Peyer's patch (tissue), 4 donors: Measurements from ENCODE around the gene PBX2.

ENCODE experiments used
- POLR2A ChIP-seq, 2 donors: fragments of 450-650 bp; IDR thresholded peaks; one replicate each; pipeline ENCODE4 v1.5.1; 2017; ENCODE audit warnings: antibody characterized with exemption in 2 of 2, mild to moderate bottlenecking in 2 of 2, moderate library complexity in 2 of 2
- TF ChIP-seq, protein P1 (sequence below), 6 experiments: fragments of 450-650 bp in 4 of 6; fragments of 200-600 bp in 2 of 6; sonication (generic) in 1 of 6; IDR thresholded peaks; one replicate each; pipeline ENCODE4 v1.5.1; 2017 to 2019; ENCODE audit warnings: antibody characterized with exemption in 6 of 6, mild to moderate bottlenecking in 3 of 6, moderate library complexity in 1 of 6

DNA sequence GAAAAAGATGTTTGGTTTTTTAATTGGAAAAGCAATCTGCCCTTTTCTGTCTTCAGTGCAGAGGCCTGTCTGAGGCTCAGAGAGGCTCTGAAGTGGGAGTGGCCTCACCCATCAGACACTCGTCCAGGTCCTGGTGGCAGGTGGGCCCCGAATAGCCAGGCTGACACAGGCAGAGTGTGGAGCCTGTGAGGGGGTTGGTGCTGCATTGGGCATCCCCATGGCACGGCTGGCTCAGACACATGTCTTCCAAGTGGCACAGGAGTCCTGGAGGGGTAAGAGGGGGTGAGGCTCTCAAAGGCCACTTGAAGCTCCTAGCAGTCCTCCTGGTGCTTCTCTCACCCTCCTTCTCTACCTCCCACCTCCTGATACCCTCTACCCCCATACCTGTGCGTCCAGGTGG is 30.0 kb upstream of the PBX2 start:
- TF ChIP-seq POLR2A (IDR thresholded peaks at IDR 0.05), result no peak
- TF ChIP-seq, protein P1, sequence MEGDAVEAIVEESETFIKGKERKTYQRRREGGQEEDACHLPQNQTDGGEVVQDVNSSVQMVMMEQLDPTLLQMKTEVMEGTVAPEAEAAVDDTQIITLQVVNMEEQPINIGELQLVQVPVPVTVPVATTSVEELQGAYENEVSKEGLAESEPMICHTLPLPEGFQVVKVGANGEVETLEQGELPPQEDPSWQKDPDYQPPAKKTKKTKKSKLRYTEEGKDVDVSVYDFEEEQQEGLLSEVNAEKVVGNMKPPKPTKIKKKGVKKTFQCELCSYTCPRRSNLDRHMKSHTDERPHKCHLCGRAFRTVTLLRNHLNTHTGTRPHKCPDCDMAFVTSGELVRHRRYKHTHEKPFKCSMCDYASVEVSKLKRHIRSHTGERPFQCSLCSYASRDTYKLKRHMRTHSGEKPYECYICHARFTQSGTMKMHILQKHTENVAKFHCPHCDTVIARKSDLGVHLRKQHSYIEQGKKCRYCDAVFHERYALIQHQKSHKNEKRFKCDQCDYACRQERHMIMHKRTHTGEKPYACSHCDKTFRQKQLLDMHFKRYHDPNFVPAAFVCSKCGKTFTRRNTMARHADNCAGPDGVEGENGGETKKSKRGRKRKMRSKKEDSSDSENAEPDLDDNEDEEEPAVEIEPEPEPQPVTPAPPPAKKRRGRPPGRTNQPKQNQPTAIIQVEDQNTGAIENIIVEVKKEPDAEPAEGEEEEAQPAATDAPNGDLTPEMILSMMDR (IDR thresholded peaks at IDR 0.05), result no peak
